Activated naive CD4-positive, alpha-beta T cell treated with anti-CD3 and anti-CD28 coated beads, Interleukin-2, amount 50 U/mL, for 16 hours (primary cell): ENCODE results near the gene GATAD2A.
A peak's percentile ranks its signal among the peaks of the same experiment; 100 is the strongest.

Experiments used
- DNase-seq: peaks from one replicate; pipeline ENCODE4 v3.0.0-alpha.2; 2020

Gene GATAD2A

GRCh38 chr19:19549804-19550464, 144.5 kb downstream of the GATAD2A start:
- DNase-seq = no peak

DNA sequence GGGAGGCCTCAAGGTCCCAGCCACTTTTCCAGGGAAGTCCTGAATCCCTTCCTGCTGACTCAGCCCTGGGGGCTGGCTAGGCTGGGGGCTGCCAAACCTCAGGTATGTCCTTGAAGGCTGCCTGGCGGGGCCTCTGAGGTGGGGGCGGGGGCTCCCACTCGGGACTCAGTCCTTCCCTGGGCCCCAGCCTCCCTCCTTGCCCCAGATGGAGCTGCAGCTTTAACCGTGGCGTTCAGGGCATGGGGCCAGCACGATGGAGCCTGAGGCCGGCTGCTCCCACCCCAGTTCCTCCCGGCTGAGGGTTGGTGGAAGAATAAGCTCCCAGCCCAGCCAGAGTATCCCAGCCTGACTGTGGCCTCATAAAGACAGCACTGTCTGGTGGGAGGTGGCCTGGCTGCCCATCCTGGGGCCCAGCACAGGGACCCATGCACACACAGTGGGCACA, 145.0 kb downstream of the GATAD2A start:
- no peak for DNase-seq

GRCh38 chr19:19550972-19551852, 145.7 kb downstream of the GATAD2A start:
- no peak for DNase-seq

DNA sequence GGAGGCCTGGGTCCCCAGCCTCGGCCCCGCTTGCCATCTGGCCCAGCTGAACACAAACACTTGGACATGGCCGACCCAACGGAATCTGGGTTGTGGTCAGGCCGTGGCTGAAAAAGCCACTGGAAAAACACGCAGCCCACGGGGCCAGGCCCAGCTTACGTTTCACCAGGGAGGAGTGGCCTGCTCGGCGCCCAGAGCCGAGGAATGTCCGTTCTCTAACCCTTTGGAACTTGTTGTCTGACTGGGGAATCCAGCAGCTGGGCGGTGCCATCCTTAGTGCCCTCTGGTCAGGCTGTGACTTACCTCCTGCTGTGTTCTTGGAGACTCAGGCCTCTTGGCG, 146.3 kb downstream of the GATAD2A start:
- DNase-seq = no peak

DNA sequence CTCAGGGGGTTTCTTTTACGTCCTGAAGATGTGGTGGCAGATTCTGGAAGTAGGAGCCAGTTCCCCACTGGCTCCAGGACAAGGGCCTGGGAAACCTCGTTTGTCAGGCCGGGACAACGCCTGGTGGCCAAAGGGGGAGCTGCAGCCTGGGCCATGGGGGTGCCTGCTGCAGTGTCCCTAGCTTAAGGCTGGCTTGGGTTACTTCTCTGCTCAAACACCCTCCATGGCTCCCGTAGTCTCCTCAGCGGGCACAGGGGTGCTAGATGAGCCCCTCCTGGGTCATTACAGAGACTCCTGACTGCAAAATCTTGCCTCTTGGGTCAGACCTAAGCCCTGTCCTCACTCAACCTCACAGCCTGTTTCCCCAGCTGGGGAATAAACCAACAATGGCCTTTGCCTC, 147.3 kb downstream of the GATAD2A start:
- peak; percentile 31 for DNase-seq

DNA sequence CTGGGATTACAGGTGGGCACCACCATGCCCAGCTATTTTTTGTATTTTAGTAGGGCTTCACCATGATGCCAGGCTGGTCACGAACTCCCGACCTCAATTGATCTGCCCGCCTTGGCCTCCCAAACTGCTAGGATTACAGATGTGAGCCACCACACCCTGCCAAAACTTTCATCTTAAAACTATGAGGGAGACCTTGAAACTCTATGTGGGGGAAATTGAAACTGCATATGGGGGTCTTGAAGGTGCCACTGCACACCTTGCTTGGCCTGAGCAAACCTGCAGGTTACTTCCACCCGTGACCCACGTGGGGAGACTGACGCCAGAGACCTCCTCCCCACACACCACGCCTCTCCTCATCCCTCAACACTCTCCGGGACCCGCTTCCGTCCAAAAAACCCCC, 148.2 kb downstream of the GATAD2A start:
- no peak for DNase-seq

- peak; percentile 61 for DNase-seq
Observed at GRCh38 chr19:19554074-19555023, 148.9 kb downstream of the GATAD2A start.

GRCh38 chr19:19558055-19558454, 152.6 kb downstream of the GATAD2A start:
- no peak for DNase-seq
